GM12878 (cell line): ENCODE results near the gene TMPRSS3. TPM values are rescaled to one million over a fixed set of nuclear protein-coding genes. Genes with fewer than 3 reads are reported as not detected.

ENCODE experiments used
- ATAC-seq: fragments of 200-7000 bp; cut with Tn5 transposase; 3 replicates; pipeline ENCODE4 v1.9.1; 2020; ENCODE audit warnings: mild to moderate bottlenecking, moderate library complexity
- BruUV-seq: library from RNA; stranded (reverse); fragments of 400-500 nt; replicated peaks from 2 replicates; lab custom pipeline; 2021; lab: Mats Ljungman, UMichigan
- CTCF ChIA-PET: fragments of 300-600 bp; sonication (Branson Sonifier 250); formaldehyde crosslinking; extraction: SDS; loops from one replicate; lab custom pipeline; 2021; ENCODE audit warnings: inconsistent platforms; lab: Yijun Ruan, JAX
- POLR2A ChIA-PET: fragments of 350-600 bp; formaldehyde crosslinking; extraction: SDS; loops from one replicate; lab custom pipeline; 2021; ENCODE audit warnings: inconsistent platforms; lab: Charles Lee
- RAD21 ChIA-PET: fragments of 300-600 bp; sonication (Branson Sonifier 250); formaldehyde crosslinking; loops from one replicate; lab custom pipeline; 2023; ENCODE audit warnings: antibody characterized with exemption; ENCODE audit not compliant: unreplicated experiment; lab: Charles Lee
- SMC1A ChIA-PET: fragments of 300-600 bp; sonication (Branson Sonifier 250); formaldehyde crosslinking; loops from one replicate; lab custom pipeline; 2023; ENCODE audit not compliant: unreplicated experiment, uncharacterized antibody; lab: Charles Lee
- DNase-seq: peaks from one replicate; pipeline ENCODE4 v3.0.0-alpha.2; 2011; ENCODE audit warnings: low read depth, low spot score
- FAIRE-seq: peaks from 3 replicates; lab custom pipeline; 2011; peaks lifted over from hg19 to GRCh38; lab: Jason Lieb, UNC
- H2AFZ ChIP-seq: 2 replicates; pipeline ENCODE4 v1.6.0; 2011; ENCODE audit warnings: low read depth, low read length, control low read depth; ENCODE audit not compliant: control insufficient read depth
- H3K27ac ChIP-seq: 2 replicates; pipeline ENCODE4 v1.5.1; 2011; ENCODE audit warnings: control low read depth; ENCODE audit not compliant: control insufficient read depth, insufficient read depth
- H3K27me3 ChIP-seq, 2 experiments: replicated peaks in 1 of 2; 2 replicates each; pipeline versions ENCODE4 v1.6.0 to v1.6.1; 2011; ENCODE audit warnings: low read length in 1 of 2; ENCODE audit not compliant: control insufficient read depth in 2 of 2, insufficient read depth in 2 of 2
- H3K36me3 ChIP-seq, 2 experiments: 2 replicates each; pipeline ENCODE4 v1.5.1; 2011; ENCODE audit warnings: low read length in 1 of 2; ENCODE audit not compliant: control insufficient read depth in 2 of 2, insufficient read depth in 2 of 2
- H3K4me1 ChIP-seq: 2 replicates; pipeline ENCODE4 v1.6.1; 2011; ENCODE audit warnings: mild to moderate bottlenecking, low read length, moderate library complexity, mixed read lengths; ENCODE audit not compliant: control insufficient read depth, insufficient read depth
- H3K4me2 ChIP-seq: 2 replicates; pipeline ENCODE4 v1.6.0; 2011; ENCODE audit warnings: control low read depth; ENCODE audit not compliant: control insufficient read depth, insufficient read depth
- H3K4me3 ChIP-seq: fragments of 200-600 bp; sonication (generic); 2 replicates; pipeline ENCODE4 v1.5.1; 2016
- H3K79me2 ChIP-seq: 2 replicates; pipeline ENCODE4 v1.6.0; 2011; ENCODE audit warnings: low read length; ENCODE audit not compliant: control insufficient read depth, insufficient read depth
- H3K9ac ChIP-seq: 2 replicates; pipeline ENCODE4 v1.8.0; 2011; ENCODE audit warnings: low read length, control low read depth, mixed read lengths; ENCODE audit not compliant: control insufficient read depth, insufficient read depth
- H3K9me3 ChIP-seq: replicated peaks from 3 replicates; pipeline ENCODE4 v1.5.1; 2011; ENCODE audit warnings: mild to moderate bottlenecking, low read length; ENCODE audit not compliant: control insufficient read depth, insufficient read depth
- H4K20me1 ChIP-seq: 2 replicates; pipeline ENCODE4 v1.6.0; 2011; ENCODE audit not compliant: control insufficient read depth, insufficient read depth
- BMI1 ChIP-seq: fragments of 450-650 bp; IDR thresholded peaks from 2 replicates; pipeline ENCODE4 v1.6.1; 2016; ENCODE audit warnings: mild to moderate bottlenecking, moderate library complexity, borderline replicate concordance
- JUNB ChIP-seq: IDR thresholded peaks from 2 replicates; pipeline ENCODE4 v1.6.1; 2016; ENCODE audit warnings: antibody characterized with exemption, mild to moderate bottlenecking
- MEF2B ChIP-seq: fragments of 450-650 bp; IDR thresholded peaks from 2 replicates; pipeline ENCODE4 v1.6.1; 2018; ENCODE audit warnings: mild to moderate bottlenecking, moderate library complexity; ENCODE audit not compliant: partially characterized antibody, poor library complexity, severe bottlenecking
- SMAD1 ChIP-seq: fragments of 450-650 bp; IDR thresholded peaks from 2 replicates; pipeline ENCODE4 v1.6.1; 2018; ENCODE audit warnings: mild to moderate bottlenecking, low read depth; ENCODE audit not compliant: partially characterized antibody
- TCF3 ChIP-seq: IDR thresholded peaks from 2 replicates; pipeline ENCODE4 v1.6.1; 2012; ENCODE audit warnings: low read depth, mild to moderate bottlenecking, low read length, borderline replicate concordance; ENCODE audit not compliant: insufficient read depth
- WGBS: methylation state at CpG from one replicate; pipeline ENCODE4 v1.1.6; 2016; ENCODE audit warnings: low lambda C conversion rate; ENCODE audit not compliant: insufficient replicate concordance, insufficient coverage; ENCODE audit errors: missing lambda C conversion rate; 5-methylcytosine and 5-hydroxymethylcytosine counted together
- in situ Hi-C: fragments of 300-500 bp; cut with MboI; formaldehyde crosslinking; loops from 9 replicates; pipeline ENCODE4 v1.14.3; 2018; ENCODE audit warnings: mixed read lengths
- intact Hi-C: fragments of 100-400 bp; cut with micrococcal nuclease; formaldehyde crosslinking; loops from one replicate; pipeline ENCODE4 v1.14.2; 2022; ENCODE audit not compliant: unreplicated experiment
- polyA plus RNA-seq, 11 experiments: library from polyadenylated mRNA; depleted of rRNA in 4 of 11; unstranded in 6 of 11; stranded (reverse) in 5 of 11; fragments of >200 nt; fragmentation: Nextera tagmentation in 4 of 11; fragmentation: Illumina TruSeq in 1 of 11; extraction: Ambion mirVana in 4 of 11; extraction: Trizol in 1 of 11; gene quantifications; 1 replicate in 1 of 11; 2 replicates in 10 of 11; pipeline versions ENCODE4 v1.2.1 to v1.2.3, GENCODE V29; 2011 to 2016; ENCODE audit warnings: inconsistent platforms in 2 of 11, missing spikeins in 2 of 11, low read depth in 1 of 11
- total RNA-seq, 4 experiments: library from RNA; depleted of rRNA in 3 of 4; stranded (reverse); fragments of >200 nt in 3 of 4; fragmentation: Illumina TruSeq in 1 of 4; extraction: Trizol in 1 of 4; gene quantifications; 2 replicates each; pipeline versions ENCODE4 v1.2.1 to v1.2.3, GENCODE V29; 2013 to 2021

Gene TMPRSS3
- total and polyA plus RNA-seq, 10 of the 15 experiments (the other 5 are each of a cell fraction or from before 2014, with no cell fraction given): 0.51 to 1.5 (median 0.82) TPM; not detected in 1

- TF ChIP-seq JUNB: no peak
- peak; percentile 92 for TF ChIP-seq MEF2B
- TF ChIP-seq BMI1: no peak
- no peak for TF ChIP-seq SMAD1
- TF ChIP-seq TCF3: no peak
- H3K4me2 ChIP-seq: no peak overlapping the region
- H4K20me1 ChIP-seq: no peaks in the 10 kb centered on the region
- FAIRE-seq (no peak), ATAC-seq (no peak), DNase-seq (no peak)
- H3K36me3 ChIP-seq: no peaks in the 10 kb centered on the region
- H2AFZ ChIP-seq: no peak overlapping the region
- H3K79me2 ChIP-seq: no peaks in the 10 kb centered on the region
- H3K4me1 ChIP-seq: peaks cover 24% of the 10 kb centered on the region
- POLR2A ChIA-PET: interaction anchor here (1.4 kb wide), 1 partner anchor 9 kb away, joined by 4 read pairs; no protein-coding TSS in a partner anchor
- H3K4me3 ChIP-seq: no peak overlapping the region
- H3K9ac ChIP-seq: no peak overlapping the region
- 77% methylated on average over 8 of the region's 8 CpGs for WGBS
- RAD21 ChIA-PET: interaction anchor here (0.9 to 1.4 kb wide), 3 partner anchors 9 to 75 kb away, joined by 3 to 6 read pairs (median 4); no protein-coding TSS in a partner anchor
- in situ Hi-C loops (no loop called here), intact Hi-C loops (no loop called here)
- SMC1A ChIA-PET: interaction anchor here (1.0 to 2.0 kb wide), 5 partner anchors 9 to 152 kb away, joined by 3 to 10 read pairs (median 5); partner anchors contain the start of gene TMPRSS3
- H3K27me3 ChIP-seq: no peaks in the 10 kb centered on the region
- CTCF ChIA-PET: interaction anchor here (0.9 to 1.4 kb wide), 4 partner anchors 9 to 218 kb away, joined by 3 to 6 read pairs (median 3); no protein-coding TSS in a partner anchor
- peaks cover 6% of the 10 kb centered on the region; the same call in 2 of the 3 replicates for H3K9me3 ChIP-seq
- BruUV-seq: no TSS peak
- no peak overlapping the region for H3K27ac ChIP-seq
Observed at GRCh38 chr21:42384156-42384945, 11.5 kb downstream of the TMPRSS3 start.
